ENCODE data around the gene CTDSPL2.
A peak's percentile ranks its signal among the peaks of the same experiment; 100 is the strongest.

DNA sequence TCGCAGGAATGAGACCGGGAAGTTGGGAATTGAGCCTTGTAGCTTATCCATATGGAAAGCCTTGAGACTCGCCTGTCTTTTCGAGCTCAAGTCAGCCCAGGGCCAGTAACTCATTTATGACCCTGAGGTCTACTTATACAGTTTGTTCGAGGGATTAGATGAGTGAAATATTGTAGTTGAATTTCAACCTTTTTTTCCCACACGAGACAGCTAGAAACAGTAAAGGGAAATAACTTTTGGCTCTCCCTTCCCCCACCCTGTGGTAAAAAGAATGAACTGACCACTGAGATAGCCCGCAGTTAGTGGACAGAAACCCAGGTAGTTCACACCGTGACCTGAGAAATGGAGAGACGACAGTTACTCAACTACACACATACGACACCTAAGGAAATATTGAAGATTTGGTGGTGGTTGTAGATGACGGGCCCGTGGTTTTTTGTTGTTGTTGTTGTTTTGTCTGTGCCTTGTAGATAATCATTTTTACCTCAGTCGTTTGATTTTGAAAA is 110.4 kb downstream of the CTDSPL2 start:
- TF ChIP-seq, protein P1, sequence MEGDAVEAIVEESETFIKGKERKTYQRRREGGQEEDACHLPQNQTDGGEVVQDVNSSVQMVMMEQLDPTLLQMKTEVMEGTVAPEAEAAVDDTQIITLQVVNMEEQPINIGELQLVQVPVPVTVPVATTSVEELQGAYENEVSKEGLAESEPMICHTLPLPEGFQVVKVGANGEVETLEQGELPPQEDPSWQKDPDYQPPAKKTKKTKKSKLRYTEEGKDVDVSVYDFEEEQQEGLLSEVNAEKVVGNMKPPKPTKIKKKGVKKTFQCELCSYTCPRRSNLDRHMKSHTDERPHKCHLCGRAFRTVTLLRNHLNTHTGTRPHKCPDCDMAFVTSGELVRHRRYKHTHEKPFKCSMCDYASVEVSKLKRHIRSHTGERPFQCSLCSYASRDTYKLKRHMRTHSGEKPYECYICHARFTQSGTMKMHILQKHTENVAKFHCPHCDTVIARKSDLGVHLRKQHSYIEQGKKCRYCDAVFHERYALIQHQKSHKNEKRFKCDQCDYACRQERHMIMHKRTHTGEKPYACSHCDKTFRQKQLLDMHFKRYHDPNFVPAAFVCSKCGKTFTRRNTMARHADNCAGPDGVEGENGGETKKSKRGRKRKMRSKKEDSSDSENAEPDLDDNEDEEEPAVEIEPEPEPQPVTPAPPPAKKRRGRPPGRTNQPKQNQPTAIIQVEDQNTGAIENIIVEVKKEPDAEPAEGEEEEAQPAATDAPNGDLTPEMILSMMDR (IDR thresholded peaks at IDR 0.05) = peak in 1 of 3 donors; percentile 10
- no peak for TF ChIP-seq POLR2AphosphoS5 (IDR thresholded peaks at IDR 0.05)
- TF ChIP-seq POLR2A (IDR thresholded peaks at IDR 0.05) = no peak

Data from breast epithelium (tissue), 3 donors.